Stimulated activated CD8-positive, alpha-beta memory T cell treated with anti-CD3 and anti-CD28 coated beads, Interleukin-15, amount 100 ng/mL, for 1 hour (primary cell): Measurements from ENCODE around the gene PRDM1.

Source experiments
- DNase-seq: peaks from one replicate; pipeline ENCODE4 v3.0.0-alpha.2; 2020; ENCODE audit warnings: low read depth

Gene PRDM1

DNA sequence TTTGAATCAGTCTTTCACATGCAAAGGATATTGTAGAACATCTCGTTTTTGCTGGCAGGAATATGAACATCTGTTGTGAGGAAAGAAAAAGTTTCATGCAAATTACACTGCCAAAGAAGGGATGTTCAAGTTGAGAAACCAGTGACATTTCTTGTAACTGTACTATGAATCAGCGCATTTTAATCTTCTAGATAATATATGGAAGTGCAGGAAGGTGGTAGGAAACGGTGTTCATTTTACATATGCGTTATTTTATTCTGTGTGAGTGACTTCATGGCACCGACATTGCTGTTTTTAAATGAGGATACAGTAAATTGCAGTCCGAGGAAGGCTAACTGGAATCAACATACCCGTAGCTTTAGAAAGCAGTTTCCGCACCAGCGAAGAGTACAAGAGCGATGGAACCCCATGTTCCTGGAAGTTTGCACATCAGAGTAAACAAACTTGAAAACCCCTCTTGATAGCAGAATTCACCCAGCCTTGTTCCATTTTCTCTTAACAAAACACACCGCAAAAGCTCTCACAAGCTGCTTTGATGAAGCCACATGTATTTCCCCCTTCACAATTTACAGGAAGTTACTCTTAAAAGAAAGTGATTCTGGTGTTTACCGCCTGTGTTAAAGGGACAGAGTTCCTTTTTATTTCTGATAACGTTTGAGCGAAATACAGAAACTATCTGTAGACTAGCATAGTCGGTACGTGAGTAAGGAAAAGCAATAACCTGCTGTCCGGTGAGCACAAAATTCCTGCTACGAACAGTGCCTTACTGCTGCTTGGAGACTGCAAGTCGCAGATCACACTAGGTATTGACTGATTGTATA, 11.5 kb downstream of the PRDM1 start:
- peak; percentile 34 for DNase-seq

DNA sequence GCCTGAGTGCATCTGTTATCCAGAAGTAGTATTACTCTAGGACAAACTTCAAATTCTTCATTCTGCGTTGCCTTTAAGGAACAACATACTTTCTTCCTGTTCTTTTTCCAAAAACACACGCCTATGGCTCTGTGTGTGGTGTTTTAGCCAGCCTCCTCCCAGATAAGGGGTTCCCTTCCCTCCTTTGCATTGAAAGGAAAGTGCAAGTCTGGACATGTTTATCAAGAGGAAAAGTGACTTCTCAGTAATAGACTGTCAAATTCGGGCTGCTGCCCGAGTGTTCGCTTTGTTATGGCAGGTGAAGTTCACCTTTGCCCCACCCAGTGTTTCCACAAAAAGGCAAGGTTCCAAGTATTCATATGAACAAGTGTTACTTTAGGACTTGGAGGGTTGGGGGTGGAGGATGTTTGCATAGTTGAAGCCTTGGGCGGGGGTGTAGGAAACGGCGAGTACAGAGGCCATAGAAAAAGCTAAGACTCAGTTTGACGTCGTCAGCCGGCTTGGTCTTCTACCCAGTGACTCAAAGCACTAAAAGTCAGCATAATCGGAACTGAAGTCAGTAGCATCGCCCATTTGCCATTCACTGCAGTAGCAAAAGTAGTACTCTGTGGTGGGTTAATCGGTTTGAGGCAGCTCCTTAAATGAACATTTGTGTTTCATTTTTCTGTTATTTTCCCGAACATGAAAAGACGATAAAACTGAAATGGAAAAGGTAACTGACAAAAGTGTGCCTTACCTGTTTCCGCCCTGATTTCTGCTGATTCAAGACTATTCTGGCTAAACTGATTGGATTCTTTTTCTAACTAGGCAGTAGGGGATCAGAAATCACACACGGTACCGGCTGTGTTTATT, 12.5 kb downstream of the PRDM1 start:
- peak; percentile 43 for DNase-seq

DNA sequence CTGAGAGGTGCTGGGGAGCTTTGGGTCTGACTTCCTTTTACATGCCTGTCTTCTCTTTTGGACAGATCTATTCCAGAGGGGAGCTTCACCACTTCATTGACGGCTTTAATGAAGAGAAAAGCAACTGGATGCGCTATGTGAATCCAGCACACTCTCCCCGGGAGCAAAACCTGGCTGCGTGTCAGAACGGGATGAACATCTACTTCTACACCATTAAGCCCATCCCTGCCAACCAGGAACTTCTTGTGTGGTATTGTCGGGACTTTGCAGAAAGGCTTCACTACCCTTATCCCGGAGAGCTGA, 13.1 kb downstream of the PRDM1 start:
- no peak for DNase-seq

DNA sequence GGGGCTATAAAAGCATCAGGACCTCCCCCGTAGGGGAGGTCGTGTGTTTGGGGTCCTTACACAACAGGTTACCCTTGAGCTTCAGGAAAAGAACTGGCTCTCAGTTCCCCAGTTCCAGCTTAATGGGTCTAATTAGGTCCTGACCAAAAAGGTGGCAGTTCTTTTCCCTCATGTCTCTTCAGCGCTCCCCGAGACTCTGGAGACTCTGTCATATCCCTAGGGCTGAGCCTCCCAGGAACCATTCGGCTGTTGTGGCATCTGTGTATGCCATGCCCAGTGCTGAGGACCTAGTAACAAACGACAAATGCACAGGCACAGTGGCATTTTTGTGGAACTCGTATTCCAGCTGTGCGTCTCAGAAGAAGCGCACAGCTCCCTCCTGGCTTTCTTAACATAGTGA, 14.6 kb downstream of the PRDM1 start:
- no peak for DNase-seq

DNA sequence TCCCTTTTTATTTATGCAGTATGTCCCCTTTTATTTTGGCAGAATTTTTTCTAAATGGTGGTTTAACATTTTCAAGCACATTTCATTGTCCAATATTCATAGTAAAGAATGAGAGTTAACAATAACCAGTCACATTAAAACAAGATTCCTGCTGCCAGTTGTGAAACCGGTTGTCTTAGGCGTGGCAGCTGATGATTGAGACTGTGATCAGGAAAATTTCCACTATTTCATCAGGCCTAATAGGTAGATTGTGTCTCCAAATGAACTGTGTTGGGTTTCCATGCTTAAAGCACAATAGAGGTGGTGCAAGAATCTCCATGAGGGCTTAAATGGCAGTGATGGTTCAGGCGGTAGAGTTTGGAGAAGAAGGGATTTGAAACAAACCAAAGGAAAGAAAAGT, 15.3 kb downstream of the PRDM1 start:
- no peak for DNase-seq

DNA sequence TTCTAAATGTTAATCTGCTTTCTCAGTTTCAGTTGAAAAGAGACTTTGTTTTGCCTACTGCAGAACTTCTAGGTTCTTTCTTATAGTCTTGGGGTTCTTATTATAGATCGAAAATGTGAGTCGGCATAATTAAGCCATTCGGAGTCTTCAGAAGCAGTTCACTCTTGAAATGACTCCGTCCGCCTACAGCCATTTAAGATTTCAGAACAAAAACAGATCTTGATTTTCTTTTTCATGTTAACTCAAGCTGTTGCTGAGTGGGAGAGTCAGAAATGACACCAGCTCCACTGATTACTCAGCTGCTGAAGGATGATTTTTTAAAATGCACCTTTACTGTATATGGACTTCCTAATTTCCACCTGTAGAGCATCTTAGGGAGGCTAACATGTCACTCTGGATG, 15.9 kb downstream of the PRDM1 start:
- no peak for DNase-seq

DNA sequence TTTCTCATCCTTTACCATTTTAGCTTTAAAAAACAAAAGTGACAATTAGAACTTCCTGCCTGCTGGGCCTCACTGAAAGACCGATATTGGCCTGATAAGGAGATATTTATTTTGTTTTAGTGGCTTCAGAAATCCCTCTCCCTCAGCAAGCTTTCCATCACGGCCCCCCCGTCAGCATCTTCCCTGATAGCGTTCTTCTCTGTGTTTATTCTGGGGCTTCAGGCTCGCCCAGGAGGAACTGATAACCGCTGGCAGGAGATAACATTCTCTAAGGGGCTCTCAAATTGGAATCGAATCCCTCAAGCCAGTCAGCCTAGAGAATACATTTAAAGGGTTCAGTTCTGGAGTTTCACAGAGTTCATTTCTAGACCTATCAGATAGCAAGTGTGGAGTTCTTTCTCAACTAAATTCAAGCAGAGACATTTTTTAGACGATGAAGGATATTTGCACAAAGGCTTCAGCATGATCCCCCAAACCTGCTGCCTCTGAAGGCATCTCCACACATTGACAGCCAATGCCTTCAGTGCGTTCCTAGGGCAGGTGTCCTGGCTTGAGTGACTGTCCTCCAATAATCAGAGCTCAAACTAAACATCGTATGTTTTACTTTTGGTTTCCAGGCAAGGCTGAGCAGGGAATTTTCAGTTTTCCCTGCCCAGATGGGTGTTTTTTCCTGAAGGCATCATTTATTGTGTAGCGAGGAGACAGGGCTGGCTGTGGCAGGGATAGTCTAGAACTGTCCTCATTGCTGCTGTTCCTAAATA, 17.0 kb downstream of the PRDM1 start:
- DNase-seq, result no peak

DNA sequence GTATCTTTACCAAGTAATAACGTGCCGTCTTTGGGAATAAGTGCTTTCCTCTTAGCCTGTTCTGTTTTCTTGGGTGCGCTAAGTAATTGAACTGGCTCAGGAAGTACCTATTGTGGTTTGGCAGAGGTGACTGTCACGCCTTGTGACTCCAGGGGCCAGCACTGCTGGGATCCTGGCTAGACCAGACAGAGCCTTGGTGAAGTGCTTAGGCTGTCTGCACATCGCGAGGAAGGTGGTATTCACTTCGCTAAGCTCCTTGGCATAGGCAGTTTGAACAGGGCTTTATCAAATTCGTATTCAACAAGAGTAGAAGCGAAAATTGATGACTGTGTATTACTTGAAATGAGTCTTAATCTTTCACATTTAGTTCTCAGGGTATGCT, 17.6 kb downstream of the PRDM1 start:
- DNase-seq, result no peak

DNA sequence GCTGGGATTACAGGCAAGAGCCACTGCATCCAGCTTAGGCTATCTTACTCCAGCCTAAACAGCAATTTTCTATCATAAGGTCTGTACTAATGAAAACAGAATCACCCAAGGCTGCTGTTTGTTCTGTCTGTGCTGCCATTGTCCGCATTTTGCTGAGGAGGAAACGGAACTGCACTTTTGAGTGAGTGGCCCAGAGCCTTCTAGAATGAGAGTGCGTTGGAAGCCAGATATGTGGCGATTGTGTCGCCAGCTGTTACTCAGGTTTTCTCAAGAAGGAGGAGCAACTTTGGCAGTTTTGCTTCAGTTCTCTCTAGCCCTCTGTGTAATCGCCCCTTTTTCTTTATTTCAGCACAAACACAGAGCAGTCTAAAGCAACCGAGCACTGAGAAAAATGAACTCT, 18.3 kb downstream of the PRDM1 start:
- no peak for DNase-seq

DNA sequence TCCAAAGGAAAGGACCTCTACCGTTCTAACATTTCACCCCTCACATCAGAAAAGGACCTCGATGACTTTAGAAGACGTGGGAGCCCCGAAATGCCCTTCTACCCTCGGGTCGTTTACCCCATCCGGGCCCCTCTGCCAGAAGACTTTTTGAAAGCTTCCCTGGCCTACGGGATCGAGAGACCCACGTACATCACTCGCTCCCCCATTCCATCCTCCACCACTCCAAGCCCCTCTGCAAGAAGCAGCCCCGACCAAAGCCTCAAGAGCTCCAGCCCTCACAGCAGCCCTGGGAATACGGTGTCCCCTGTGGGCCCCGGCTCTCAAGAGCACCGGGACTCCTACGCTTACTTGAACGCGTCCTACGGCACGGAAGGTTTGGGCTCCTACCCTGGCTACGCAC, 18.8 kb downstream of the PRDM1 start:
- no peak for DNase-seq

DNA sequence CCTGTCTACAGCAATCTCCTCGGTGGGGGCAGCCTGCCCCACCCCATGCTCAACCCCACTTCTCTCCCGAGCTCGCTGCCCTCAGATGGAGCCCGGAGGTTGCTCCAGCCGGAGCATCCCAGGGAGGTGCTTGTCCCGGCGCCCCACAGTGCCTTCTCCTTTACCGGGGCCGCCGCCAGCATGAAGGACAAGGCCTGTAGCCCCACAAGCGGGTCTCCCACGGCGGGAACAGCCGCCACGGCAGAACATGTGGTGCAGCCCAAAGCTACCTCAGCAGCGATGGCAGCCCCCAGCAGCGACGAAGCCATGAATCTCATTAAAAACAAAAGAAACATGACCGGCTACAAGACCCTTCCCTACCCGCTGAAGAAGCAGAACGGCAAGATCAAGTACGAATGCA, 19.4 kb downstream of the PRDM1 start:
- DNase-seq, result no peak

DNA sequence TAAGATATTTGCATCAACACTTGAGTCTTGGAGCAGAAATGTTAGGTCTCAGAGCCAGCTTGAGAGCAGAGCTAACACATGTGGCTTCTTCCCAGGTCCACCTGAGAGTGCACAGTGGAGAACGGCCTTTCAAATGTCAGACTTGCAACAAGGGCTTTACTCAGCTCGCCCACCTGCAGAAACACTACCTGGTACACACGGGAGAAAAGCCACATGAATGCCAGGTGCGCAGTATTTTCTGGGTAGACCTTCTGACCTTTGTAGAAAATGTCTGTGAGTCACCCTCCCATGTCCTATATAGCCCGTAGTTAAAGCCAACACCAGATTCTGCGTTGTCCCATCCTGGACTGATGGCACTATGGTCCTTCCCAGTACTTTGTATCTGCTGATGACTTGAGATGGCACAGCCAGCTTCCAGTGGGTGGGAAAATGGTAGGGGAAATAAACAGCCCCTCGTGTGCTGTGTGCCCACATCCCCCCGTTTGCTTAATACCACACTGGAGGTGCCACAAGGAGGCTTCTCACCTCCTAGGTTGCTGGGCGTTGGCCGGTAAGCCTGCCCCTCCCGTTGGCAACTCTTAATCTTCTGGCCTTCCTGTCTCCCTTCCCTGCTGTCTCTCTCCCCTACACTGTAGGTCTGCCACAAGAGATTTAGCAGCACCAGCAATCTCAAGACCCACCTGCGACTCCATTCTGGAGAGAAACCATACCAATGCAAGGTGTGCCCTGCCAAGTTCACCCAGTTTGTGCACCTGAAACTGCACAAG, 20.3 kb downstream of the PRDM1 start:
- DNase-seq, result no peak

DNA sequence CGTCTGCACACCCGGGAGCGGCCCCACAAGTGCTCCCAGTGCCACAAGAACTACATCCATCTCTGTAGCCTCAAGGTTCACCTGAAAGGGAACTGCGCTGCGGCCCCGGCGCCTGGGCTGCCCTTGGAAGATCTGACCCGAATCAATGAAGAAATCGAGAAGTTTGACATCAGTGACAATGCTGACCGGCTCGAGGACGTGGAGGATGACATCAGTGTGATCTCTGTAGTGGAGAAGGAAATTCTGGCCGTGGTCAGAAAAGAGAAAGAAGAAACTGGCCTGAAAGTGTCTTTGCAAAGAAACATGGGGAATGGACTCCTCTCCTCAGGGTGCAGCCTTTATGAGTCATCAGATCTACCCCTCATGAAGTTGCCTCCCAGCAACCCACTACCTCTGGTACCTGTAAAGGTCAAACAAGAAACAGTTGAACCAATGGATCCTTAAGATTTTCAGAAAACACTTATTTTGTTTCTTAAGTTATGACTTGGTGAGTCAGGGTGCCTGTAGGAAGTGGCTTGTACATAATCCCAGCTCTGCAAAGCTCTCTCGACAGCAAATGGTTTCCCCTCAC, 21.0 kb downstream of the PRDM1 start:
- DNase-seq, result no peak

DNA sequence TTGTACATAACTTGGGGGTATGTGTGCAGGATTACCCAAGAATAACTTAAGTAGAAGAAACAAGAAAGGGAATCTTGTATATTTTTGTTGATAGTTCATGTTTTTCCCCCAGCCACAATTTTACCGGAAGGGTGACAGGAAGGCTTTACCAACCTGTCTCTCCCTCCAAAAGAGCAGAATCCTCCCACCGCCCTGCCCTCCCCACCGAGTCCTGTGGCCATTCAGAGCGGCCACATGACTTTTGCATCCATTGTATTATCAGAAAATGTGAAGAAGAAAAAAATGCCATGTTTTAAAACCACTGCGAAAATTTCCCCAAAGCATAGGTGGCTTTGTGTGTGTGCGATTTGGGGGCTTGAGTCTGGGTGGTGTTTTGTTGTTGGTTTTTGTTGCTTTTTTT, 22.0 kb downstream of the PRDM1 start:
- no peak for DNase-seq

DNA sequence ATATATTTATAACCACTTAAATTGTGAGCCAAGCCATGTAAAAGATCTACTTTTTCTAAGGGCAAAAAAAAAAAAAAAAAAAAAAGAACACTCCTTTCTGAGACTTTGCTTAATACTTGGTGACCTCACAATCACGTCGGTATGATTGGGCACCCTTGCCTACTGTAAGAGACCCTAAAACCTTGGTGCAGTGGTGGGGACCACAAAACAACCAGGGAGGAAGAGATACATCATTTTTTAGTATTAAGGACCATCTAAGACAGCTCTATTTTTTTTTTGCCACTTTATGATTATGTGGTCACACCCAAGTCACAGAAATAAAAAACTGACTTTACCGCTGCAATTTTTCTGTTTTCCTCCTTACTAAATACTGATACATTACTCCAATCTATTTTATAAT, 22.9 kb downstream of the PRDM1 start:
- DNase-seq, result no peak

DNA sequence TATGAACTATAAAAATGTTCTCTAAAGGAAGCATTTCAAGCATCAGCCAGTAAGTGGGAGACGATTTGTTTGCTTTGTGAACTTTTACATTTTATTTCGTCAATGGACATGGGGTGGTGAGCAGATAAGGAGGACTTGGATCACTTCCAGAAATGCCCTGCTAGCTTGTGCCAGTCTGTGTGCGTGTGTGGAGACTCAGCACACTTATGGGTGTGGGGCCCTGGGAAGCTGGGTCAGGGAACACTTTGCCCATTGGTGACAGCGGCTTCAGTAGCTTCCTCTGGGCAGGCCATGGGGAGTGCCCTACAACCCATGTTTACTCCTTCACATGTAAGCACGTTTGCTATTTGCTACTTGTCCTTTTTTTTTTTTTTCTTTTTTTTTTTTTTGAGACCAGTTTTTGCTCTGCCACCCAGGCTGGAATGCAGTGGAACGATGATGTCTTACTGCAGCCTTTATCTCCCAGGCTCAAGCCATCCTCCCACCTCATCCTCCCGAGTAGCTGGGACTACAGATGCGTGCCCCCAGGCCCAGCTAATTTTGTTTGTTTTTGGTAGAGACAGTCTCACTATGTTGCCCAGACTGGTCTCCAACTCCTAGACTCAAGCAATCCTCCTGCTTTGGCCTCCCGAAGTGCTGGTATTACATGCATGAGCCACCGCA, 24.2 kb downstream of the PRDM1 start:
- no peak for DNase-seq

DNA sequence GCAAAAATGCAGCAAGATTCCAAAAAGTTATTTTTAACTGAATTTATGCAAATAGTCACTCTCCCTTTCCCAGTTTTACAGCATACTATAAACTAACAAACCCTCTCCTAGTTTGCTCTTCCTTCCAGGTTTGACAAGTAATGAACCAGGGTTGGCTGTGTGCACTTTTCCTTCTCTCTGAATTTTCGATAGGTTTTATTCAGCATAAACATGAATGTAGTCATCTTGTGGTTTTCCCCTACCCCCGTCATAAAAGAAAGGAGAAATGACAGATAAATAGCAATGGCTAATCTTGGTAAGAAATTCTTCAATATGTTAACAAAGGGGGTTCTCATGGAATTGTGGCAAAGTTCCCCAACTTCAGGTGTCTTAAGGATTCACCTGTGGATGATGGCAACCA, 26.3 kb downstream of the PRDM1 start:
- DNase-seq, result no peak

DNA sequence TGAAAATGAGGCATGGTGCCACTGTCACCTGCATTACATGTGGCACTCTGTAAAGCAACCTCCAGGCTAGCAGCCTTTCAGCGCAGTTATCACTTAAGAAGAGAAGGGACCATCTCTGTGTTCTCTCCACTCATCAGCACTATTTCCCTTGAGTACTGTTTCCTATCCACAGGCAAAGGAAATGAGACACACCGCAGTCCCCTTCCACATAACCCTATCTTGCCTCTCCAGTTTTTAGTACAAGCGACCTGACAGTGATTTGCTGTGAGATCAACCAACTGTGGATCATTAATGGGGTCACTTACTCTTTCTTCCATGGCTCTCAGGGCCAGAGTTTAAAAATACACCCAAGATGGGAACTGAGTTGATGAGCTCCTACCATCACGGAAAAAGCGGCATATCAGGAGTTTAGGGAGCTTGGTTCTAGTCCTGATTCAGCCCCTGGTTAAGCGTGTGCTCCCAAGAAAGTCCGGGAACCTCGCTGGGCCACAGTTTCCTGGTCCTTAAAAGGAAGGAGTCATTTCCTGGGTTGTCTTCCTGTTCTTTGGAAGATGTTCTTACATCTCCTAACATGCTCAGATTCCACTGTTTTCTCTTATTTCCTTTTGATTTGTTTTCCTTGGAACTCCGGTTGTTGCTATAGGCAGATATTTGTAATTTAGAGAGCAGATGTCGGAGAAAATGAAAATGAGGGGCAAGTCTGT, 27.3 kb downstream of the PRDM1 start:
- DNase-seq, result no peak

DNA sequence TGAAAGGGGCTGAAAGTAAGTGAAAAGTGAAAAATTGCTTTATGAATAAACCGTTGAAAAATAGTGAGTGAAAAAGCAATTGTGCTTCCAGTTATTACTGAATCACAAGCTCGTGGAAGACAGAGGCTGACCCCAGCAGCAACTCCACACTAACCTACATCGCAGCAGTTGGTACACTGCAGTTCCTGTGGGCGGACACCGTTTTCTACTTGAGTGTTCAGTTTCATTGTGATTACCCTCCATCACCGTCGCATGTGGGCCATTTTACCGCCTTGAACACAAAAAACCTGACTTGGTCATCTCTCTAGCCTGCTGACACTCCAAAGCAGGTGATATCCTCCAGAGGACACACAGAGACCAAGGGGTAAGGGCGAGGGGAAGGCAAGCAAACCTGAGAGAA, 28.4 kb downstream of the PRDM1 start:
- no peak for DNase-seq

DNA sequence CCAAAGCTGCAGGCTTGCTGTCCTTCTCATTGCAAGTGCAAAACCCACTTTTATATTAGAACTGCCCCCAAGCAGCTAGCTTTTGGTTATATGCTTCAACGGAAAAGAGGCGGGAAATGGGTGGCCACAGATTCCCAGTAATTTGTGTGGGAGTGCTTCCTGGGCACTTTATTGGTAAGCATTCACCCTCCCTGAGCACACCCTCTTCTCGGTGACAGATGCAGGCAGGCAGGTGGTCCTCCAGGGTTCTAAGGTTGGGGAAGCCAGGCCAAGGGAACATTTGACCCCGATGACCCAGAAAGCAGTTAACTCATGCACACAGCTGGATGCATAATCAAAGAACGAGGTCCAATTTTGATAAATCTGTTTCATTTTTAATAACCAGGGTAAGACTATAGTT, 29.1 kb downstream of the PRDM1 start:
- no peak for DNase-seq
